SIG-M5 treated with dmso at 0.1 percent for 504 hours (cell line): ENCODE data around the gene PRR23E.

Source experiments
- DNase-seq: peaks from one replicate; lab custom pipeline; 2025; ENCODE audit not compliant: unreplicated experiment; lab: John Stamatoyannopoulos, UW

Gene PRR23E

GRCh38 chr3:127164615-127165014 is 28.3 kb upstream of the PRR23E start:
- no peak for DNase-seq

- no peak for DNase-seq
These were observed 27.9 kb upstream of the PRR23E start for GRCh38 chr3:127165036-127165435.

GRCh38 chr3:127165694-127166485 is 27.0 kb upstream of the PRR23E start:
- no peak for DNase-seq

GRCh38 chr3:127166501-127167065 is 26.3 kb upstream of the PRR23E start:
- DNase-seq: no peak

GRCh38 chr3:127167315-127168043 is 25.5 kb upstream of the PRR23E start:
- DNase-seq: no peak

GRCh38 chr3:127168271-127168670 is 24.7 kb upstream of the PRR23E start:
- no peak for DNase-seq

GRCh38 chr3:127170814-127171213 is 22.1 kb upstream of the PRR23E start:
- no peak for DNase-seq

- DNase-seq: no peak
These were observed 21.6 kb upstream of the PRR23E start for GRCh38 chr3:127171320-127171719.

GRCh38 chr3:127171721-127172120 is 21.2 kb upstream of the PRR23E start:
- DNase-seq: no peak

GRCh38 chr3:127172211-127172610 is 20.7 kb upstream of the PRR23E start:
- no peak for DNase-seq

- no peak for DNase-seq
These were observed 20.0 kb upstream of the PRR23E start for GRCh38 chr3:127172781-127173515.

- DNase-seq: no peak
These were observed 19.3 kb upstream of the PRR23E start for GRCh38 chr3:127173516-127174166.

GRCh38 chr3:127174284-127174683 is 18.6 kb upstream of the PRR23E start:
- no peak for DNase-seq

- no peak for DNase-seq
These were observed 18.2 kb upstream of the PRR23E start for GRCh38 chr3:127174715-127175140.

- DNase-seq: no peak
These were observed 17.7 kb upstream of the PRR23E start for GRCh38 chr3:127175272-127175671.

GRCh38 chr3:127177226-127177625 is 15.7 kb upstream of the PRR23E start:
- peak; percentile 12 for DNase-seq

- no peak for DNase-seq
These were observed 12.1 kb upstream of the PRR23E start for GRCh38 chr3:127180859-127181258.

- no peak for DNase-seq
These were observed 10.5 kb upstream of the PRR23E start for GRCh38 chr3:127182431-127182830.

- no peak for DNase-seq
These were observed 9.8 kb upstream of the PRR23E start for GRCh38 chr3:127182848-127183714.
